ENCODE measurements around the gene E4F1. TPM values are rescaled to one million over a fixed set of nuclear protein-coding genes. Genes with fewer than 3 reads are reported as not detected.

E4F1 gene
- total RNA-seq, 1 experiment from 2014 or later = 34.4 TPM

DNA sequence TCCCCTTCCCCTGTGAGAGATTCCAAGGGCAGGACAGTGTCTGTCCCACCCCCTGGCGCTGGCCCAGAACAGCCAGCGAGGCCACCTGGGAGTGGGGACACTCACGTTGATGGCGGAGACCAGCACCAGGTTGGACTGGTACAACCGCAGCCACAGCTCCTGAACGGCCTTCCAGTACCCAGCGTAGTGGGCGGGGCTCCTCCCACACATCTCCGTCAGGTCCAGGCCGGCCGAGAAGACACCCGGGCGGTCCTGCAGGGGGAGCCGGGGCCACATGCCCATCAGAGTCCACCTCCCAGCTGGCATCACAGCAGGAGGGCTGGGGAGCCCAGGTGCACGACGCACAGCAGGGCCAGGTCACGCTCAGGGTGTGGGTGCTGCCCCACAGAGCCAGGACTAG, 20.9 kb downstream of the E4F1 start (continued):
- TF ChIP-seq, protein P1, sequence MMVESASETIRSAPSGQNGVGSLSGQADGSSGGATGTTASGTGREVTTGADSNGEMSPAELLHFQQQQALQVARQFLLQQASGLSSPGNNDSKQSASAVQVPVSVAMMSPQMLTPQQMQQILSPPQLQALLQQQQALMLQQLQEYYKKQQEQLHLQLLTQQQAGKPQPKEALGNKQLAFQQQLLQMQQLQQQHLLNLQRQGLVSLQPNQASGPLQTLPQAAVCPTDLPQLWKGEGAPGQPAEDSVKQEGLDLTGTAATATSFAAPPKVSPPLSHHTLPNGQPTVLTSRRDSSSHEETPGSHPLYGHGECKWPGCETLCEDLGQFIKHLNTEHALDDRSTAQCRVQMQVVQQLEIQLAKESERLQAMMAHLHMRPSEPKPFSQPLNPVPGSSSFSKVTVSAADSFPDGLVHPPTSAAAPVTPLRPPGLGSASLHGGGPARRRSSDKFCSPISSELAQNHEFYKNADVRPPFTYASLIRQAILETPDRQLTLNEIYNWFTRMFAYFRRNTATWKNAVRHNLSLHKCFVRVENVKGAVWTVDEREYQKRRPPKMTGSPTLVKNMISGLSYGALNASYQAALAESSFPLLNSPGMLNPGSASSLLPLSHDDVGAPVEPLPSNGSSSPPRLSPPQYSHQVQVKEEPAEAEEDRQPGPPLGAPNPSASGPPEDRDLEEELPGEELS (CRISPR knock-in tag; IDR thresholded peaks at IDR 0.05) = no peak
- no peak for TF ChIP-seq NFE2L1 (CRISPR knock-in tag; IDR thresholded peaks at IDR 0.05)

DNA sequence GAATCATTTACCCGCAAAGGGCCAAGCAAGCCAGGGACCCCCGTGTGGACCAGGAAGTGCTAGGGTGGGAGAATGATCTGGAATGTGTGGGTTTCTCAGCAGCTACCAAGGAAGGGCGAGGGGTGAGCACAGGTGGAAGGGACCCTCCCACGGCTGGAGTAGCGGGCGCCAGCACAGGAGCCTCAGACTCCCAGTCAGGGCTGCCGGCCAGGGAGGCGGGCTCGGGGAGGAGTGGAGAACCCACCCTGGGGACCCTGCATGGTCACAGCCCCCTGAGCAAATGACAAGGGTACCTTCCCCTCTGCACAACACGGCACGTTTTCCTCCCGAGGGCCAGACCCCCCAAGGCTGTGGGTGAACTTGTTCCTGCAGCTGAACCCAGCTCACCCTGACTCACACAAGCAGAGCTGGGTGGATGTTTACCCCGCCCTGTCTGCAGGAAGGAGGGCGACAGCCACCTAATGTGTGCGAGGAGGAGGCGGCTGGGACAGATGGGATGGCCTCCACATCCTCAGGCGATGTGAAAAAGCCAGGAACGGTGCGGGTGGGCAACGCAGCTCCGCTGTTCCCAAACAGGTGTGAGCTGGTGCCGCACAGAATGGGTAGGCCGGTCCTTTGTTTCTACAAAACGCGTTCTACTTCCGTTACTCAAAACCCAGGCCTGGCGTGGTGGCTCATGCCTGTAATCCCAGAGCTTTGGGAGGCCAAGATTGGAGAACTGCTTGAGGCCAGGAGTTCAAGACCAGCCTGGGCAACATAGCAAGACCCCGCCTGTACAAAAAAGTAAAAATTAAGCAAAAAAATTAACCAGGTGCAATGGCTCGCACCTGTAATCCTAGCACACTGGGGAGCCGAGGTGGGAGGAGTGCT, 21.8 kb downstream of the E4F1 start:
- ChIA-PET POLR2A (interaction anchor here (1.0 kb wide), 1 partner anchor 508 kb away, joined by 3 read pairs; no protein-coding TSS in a partner anchor), CTCF (interaction anchor here (1.0 to 1.5 kb wide), 2 partner anchors 51 to 256 kb away, joined by 3 to 6 read pairs; no protein-coding TSS in a partner anchor)
- TF ChIP-seq ZNF121 (CRISPR knock-in tag; IDR thresholded peaks at IDR 0.05) = peak; percentile 36; the same call in 1 of the 2 replicates
- TF ChIP-seq, protein P2, sequence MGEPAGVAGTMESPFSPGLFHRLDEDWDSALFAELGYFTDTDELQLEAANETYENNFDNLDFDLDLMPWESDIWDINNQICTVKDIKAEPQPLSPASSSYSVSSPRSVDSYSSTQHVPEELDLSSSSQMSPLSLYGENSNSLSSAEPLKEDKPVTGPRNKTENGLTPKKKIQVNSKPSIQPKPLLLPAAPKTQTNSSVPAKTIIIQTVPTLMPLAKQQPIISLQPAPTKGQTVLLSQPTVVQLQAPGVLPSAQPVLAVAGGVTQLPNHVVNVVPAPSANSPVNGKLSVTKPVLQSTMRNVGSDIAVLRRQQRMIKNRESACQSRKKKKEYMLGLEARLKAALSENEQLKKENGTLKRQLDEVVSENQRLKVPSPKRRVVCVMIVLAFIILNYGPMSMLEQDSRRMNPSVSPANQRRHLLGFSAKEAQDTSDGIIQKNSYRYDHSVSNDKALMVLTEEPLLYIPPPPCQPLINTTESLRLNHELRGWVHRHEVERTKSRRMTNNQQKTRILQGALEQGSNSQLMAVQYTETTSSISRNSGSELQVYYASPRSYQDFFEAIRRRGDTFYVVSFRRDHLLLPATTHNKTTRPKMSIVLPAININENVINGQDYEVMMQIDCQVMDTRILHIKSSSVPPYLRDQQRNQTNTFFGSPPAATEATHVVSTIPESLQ (CRISPR knock-in tag; IDR thresholded peaks at IDR 0.05) = no peak
- H3K4me1 Mint-ChIP-seq = no peaks in the 10 kb centered on the region
- no peaks in the 10 kb centered on the region for H3K27me3 Mint-ChIP-seq (ENCODE audit: low read depth)
- no peak overlapping the region for H3K27ac Mint-ChIP-seq
- no peak overlapping the region for H3K4me3 Mint-ChIP-seq
- ATAC-seq (no peak), DNase-seq (ENCODE audit: low spot score) (no peak)
- H3K9me3 Mint-ChIP-seq = no peaks in the 10 kb centered on the region
- H3K36me3 Mint-ChIP-seq = peaks cover 35% of the 10 kb centered on the region

DNA sequence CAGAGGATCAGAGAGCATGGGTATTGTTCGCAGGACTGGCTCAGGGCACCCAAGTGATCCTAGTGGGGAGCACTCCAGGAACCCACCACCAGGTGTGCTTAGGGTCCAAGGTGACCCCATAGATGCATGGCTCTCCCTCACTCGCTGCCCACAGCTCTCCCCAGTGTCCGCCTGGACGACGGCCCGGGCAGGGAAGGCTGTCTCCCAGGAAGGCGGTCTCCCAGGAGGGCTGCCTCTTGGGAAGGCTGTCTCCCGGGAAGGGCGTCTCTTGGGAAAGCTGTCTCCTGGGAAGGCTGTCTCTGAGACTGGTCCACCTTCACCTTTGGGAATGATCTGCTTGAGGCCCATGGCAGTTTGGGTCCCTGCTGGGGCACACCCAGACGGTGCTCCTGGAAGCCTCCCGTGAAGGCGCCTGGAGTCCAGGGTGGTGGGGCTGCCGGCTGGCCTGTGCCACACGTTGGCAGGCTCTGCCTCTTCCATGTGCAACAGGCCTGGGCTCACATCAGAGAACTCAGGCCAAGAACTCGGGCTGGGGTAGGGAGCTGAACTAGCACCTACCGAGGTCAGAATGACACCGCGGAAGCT, 23.0 kb downstream of the E4F1 start:
- H3K4me1 Mint-ChIP-seq = no peaks in the 10 kb centered on the region
- H3K27me3 Mint-ChIP-seq (ENCODE audit: low read depth) = no peaks in the 10 kb centered on the region
- H3K36me3 Mint-ChIP-seq = peaks cover 35% of the 10 kb centered on the region
- no peak overlapping the region for H3K4me3 Mint-ChIP-seq
- no peak for ATAC-seq
- H3K9me3 Mint-ChIP-seq = no peaks in the 10 kb centered on the region
- TF ChIP-seq, protein P3, sequence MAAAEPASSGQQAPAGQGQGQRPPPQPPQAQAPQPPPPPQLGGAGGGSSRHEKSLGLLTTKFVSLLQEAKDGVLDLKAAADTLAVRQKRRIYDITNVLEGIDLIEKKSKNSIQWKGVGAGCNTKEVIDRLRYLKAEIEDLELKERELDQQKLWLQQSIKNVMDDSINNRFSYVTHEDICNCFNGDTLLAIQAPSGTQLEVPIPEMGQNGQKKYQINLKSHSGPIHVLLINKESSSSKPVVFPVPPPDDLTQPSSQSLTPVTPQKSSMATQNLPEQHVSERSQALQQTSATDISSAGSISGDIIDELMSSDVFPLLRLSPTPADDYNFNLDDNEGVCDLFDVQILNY (CRISPR knock-in tag; IDR thresholded peaks at IDR 0.05) = no peak
- TF ChIP-seq, protein P4, sequence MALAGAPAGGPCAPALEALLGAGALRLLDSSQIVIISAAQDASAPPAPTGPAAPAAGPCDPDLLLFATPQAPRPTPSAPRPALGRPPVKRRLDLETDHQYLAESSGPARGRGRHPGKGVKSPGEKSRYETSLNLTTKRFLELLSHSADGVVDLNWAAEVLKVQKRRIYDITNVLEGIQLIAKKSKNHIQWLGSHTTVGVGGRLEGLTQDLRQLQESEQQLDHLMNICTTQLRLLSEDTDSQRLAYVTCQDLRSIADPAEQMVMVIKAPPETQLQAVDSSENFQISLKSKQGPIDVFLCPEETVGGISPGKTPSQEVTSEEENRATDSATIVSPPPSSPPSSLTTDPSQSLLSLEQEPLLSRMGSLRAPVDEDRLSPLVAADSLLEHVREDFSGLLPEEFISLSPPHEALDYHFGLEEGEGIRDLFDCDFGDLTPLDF (CRISPR knock-in tag; IDR thresholded peaks at IDR 0.05) = no peak
- TF ChIP-seq, protein P5, sequence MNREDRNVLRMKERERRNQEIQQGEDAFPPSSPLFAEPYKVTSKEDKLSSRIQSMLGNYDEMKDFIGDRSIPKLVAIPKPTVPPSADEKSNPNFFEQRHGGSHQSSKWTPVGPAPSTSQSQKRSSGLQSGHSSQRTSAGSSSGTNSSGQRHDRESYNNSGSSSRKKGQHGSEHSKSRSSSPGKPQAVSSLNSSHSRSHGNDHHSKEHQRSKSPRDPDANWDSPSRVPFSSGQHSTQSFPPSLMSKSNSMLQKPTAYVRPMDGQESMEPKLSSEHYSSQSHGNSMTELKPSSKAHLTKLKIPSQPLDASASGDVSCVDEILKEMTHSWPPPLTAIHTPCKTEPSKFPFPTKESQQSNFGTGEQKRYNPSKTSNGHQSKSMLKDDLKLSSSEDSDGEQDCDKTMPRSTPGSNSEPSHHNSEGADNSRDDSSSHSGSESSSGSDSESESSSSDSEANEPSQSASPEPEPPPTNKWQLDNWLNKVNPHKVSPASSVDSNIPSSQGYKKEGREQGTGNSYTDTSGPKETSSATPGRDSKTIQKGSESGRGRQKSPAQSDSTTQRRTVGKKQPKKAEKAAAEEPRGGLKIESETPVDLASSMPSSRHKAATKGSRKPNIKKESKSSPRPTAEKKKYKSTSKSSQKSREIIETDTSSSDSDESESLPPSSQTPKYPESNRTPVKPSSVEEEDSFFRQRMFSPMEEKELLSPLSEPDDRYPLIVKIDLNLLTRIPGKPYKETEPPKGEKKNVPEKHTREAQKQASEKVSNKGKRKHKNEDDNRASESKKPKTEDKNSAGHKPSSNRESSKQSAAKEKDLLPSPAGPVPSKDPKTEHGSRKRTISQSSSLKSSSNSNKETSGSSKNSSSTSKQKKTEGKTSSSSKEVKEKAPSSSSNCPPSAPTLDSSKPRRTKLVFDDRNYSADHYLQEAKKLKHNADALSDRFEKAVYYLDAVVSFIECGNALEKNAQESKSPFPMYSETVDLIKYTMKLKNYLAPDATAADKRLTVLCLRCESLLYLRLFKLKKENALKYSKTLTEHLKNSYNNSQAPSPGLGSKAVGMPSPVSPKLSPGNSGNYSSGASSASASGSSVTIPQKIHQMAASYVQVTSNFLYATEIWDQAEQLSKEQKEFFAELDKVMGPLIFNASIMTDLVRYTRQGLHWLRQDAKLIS (CRISPR knock-in tag; IDR thresholded peaks at IDR 0.05; ENCODE audit: borderline replicate concordance) = no peak
- TF ChIP-seq, protein P6, sequence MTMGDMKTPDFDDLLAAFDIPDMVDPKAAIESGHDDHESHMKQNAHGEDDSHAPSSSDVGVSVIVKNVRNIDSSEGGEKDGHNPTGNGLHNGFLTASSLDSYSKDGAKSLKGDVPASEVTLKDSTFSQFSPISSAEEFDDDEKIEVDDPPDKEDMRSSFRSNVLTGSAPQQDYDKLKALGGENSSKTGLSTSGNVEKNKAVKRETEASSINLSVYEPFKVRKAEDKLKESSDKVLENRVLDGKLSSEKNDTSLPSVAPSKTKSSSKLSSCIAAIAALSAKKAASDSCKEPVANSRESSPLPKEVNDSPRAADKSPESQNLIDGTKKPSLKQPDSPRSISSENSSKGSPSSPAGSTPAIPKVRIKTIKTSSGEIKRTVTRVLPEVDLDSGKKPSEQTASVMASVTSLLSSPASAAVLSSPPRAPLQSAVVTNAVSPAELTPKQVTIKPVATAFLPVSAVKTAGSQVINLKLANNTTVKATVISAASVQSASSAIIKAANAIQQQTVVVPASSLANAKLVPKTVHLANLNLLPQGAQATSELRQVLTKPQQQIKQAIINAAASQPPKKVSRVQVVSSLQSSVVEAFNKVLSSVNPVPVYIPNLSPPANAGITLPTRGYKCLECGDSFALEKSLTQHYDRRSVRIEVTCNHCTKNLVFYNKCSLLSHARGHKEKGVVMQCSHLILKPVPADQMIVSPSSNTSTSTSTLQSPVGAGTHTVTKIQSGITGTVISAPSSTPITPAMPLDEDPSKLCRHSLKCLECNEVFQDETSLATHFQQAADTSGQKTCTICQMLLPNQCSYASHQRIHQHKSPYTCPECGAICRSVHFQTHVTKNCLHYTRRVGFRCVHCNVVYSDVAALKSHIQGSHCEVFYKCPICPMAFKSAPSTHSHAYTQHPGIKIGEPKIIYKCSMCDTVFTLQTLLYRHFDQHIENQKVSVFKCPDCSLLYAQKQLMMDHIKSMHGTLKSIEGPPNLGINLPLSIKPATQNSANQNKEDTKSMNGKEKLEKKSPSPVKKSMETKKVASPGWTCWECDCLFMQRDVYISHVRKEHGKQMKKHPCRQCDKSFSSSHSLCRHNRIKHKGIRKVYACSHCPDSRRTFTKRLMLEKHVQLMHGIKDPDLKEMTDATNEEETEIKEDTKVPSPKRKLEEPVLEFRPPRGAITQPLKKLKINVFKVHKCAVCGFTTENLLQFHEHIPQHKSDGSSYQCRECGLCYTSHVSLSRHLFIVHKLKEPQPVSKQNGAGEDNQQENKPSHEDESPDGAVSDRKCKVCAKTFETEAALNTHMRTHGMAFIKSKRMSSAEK (CRISPR knock-in tag; IDR thresholded peaks at IDR 0.05; ENCODE audit: borderline replicate concordance) = no peak
- TF ChIP-seq, protein P7, sequence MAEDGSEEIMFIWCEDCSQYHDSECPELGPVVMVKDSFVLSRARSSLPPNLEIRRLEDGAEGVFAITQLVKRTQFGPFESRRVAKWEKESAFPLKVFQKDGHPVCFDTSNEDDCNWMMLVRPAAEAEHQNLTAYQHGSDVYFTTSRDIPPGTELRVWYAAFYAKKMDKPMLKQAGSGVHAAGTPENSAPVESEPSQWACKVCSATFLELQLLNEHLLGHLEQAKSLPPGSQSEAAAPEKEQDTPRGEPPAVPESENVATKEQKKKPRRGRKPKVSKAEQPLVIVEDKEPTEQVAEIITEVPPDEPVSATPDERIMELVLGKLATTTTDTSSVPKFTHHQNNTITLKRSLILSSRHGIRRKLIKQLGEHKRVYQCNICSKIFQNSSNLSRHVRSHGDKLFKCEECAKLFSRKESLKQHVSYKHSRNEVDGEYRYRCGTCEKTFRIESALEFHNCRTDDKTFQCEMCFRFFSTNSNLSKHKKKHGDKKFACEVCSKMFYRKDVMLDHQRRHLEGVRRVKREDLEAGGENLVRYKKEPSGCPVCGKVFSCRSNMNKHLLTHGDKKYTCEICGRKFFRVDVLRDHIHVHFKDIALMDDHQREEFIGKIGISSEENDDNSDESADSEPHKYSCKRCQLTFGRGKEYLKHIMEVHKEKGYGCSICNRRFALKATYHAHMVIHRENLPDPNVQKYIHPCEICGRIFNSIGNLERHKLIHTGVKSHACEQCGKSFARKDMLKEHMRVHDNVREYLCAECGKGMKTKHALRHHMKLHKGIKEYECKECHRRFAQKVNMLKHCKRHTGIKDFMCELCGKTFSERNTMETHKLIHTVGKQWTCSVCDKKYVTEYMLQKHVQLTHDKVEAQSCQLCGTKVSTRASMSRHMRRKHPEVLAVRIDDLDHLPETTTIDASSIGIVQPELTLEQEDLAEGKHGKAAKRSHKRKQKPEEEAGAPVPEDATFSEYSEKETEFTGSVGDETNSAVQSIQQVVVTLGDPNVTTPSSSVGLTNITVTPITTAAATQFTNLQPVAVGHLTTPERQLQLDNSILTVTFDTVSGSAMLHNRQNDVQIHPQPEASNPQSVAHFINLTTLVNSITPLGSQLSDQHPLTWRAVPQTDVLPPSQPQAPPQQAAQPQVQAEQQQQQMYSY (CRISPR knock-in tag; IDR thresholded peaks at IDR 0.05) = no peak
- no peak for TF ChIP-seq ETV6 (CRISPR knock-in tag; IDR thresholded peaks at IDR 0.05)
- TF ChIP-seq ZNF671 (CRISPR knock-in tag; IDR thresholded peaks at IDR 0.05) = no peak
- DNase-seq (ENCODE audit: low spot score) = no peak
- no peak overlapping the region for H3K27ac Mint-ChIP-seq
- ChIA-PET CTCF (interaction anchor here (1.2 to 1.5 kb wide), 2 partner anchors 8 to 51 kb away, joined by 3 to 4 read pairs; no protein-coding TSS in a partner anchor), POLR2A (no interaction called here)
